Endothelial cell of umbilical vein (primary cell): ENCODE data around the gene TFF2. TPM values are rescaled to one million over a fixed set of nuclear protein-coding genes. Genes with fewer than 3 reads are reported as not detected.

Experiments
- BruUV-seq: library from RNA; stranded (reverse); fragments of 400-500 nt; replicated peaks from 2 replicates; lab custom pipeline; 2021; lab: Mats Ljungman, UMichigan
- CTCF ChIA-PET: fragments of 300-600, 350-600 bp; sonication (Branson Sonifier 250); formaldehyde crosslinking; loops from one replicate; lab custom pipeline; 2021; ENCODE audit warnings: antibody characterized with exemption, inconsistent platforms; lab: Charles Lee
- POLR2A ChIA-PET: fragments of 300-600, 350-600 bp; sonication (Branson Sonifier 250); formaldehyde crosslinking; loops from one replicate; lab custom pipeline; 2021; ENCODE audit warnings: antibody characterized with exemption, inconsistent platforms; lab: Charles Lee
- DNase-seq: peaks from one replicate; pipeline ENCODE4 v3.0.0-alpha.2; 2011; ENCODE audit warnings: low read depth, low spot score
- FAIRE-seq: peaks from 2 replicates; lab custom pipeline; 2011; peaks lifted over from hg19 to GRCh38; lab: Jason Lieb, UNC
- H2AFZ ChIP-seq: 2 replicates; pipeline ENCODE4 v1.6.0; 2012; ENCODE audit warnings: low read depth, low read length, control low read depth, inconsistent platforms
- H3K27ac ChIP-seq: 2 replicates; pipeline ENCODE4 v1.5.1; 2011; ENCODE audit warnings: low read depth, mild to moderate bottlenecking, control low read depth, low read length, moderate library complexity; ENCODE audit not compliant: insufficient read depth
- H3K27me3 ChIP-seq, 2 experiments: 2 replicates each; pipeline versions ENCODE4 v1.6.0 to v1.6.1; 2011; ENCODE audit warnings: low read length in 2 of 2, mixed read lengths in 1 of 2; ENCODE audit not compliant: control insufficient read depth in 2 of 2, insufficient read depth in 2 of 2
- H3K36me3 ChIP-seq, 2 experiments: 2 replicates in 1 of 2; 3 replicates in 1 of 2; pipeline ENCODE4 v1.5.1; 2011; ENCODE audit warnings: low read length in 2 of 2, mild to moderate bottlenecking in 1 of 2, moderate library complexity in 1 of 2; ENCODE audit not compliant: control insufficient read depth in 2 of 2, insufficient read depth in 2 of 2; ENCODE audit errors: extremely low read depth in 1 of 2
- H3K4me1 ChIP-seq: 3 replicates; pipeline ENCODE4 v1.5.1; 2011; ENCODE audit warnings: mild to moderate bottlenecking, low read length; ENCODE audit not compliant: control insufficient read depth, insufficient read depth; ENCODE audit errors: extremely low read depth
- H3K4me2 ChIP-seq: 2 replicates; pipeline ENCODE4 v1.6.1; 2011; ENCODE audit warnings: low read length, control low read depth, mixed read lengths; ENCODE audit not compliant: insufficient read depth
- H3K4me3 ChIP-seq, 3 experiments: fragments of 200-600 bp in 1 of 3; sonication (generic), shearing (Covaris generic) in 1 of 3; replicated peaks in 1 of 3; 2 replicates each; pipeline ENCODE4 v1.5.1; 2011 to 2016; ENCODE audit warnings: control low read depth in 3 of 3, low read length in 3 of 3, mild to moderate bottlenecking in 2 of 3, inconsistent platforms in 1 of 3, low read depth in 1 of 3, moderate library complexity in 1 of 3; ENCODE audit not compliant: insufficient read depth in 1 of 3
- H3K79me2 ChIP-seq: 2 replicates; pipeline ENCODE4 v1.6.0; 2012; ENCODE audit warnings: low read length, inconsistent platforms; ENCODE audit not compliant: control insufficient read depth, insufficient read depth
- H3K9ac ChIP-seq: replicated peaks from 2 replicates; pipeline ENCODE3; 2011; ENCODE audit warnings: low read length, control low read depth; ENCODE audit not compliant: insufficient read depth; ENCODE audit errors: extremely low read depth
- H3K9me1 ChIP-seq: replicated peaks from 3 replicates; pipeline ENCODE4 v1.6.0; 2011; ENCODE audit warnings: mild to moderate bottlenecking, low read length; ENCODE audit not compliant: control insufficient read depth, insufficient read depth; ENCODE audit errors: extremely low read depth
- H3K9me3 ChIP-seq: replicated peaks from 2 replicates; pipeline ENCODE4 v1.5.1; 2012; ENCODE audit warnings: low read length, inconsistent platforms; ENCODE audit not compliant: control insufficient read depth, insufficient read depth
- H4K20me1 ChIP-seq: replicated peaks from 2 replicates; pipeline ENCODE3; 2011; ENCODE audit warnings: mild to moderate bottlenecking, low read length; ENCODE audit not compliant: control insufficient read depth, insufficient read depth; ENCODE audit errors: extremely low read depth
- EZH2 ChIP-seq: IDR thresholded peaks from 2 replicates; pipeline ENCODE4 v1.6.1; 2012; ENCODE audit warnings: borderline replicate concordance, low read depth, mild to moderate bottlenecking, moderate library complexity, low read length, inconsistent platforms; ENCODE audit not compliant: severe bottlenecking
- FOS ChIP-seq: IDR thresholded peaks from 2 replicates; pipeline ENCODE4 v1.6.1; 2011; ENCODE audit warnings: mild to moderate bottlenecking, low read length, moderate library complexity, borderline replicate concordance; ENCODE audit not compliant: insufficient read depth
- GATA2 ChIP-seq: IDR thresholded peaks from 2 replicates; pipeline ENCODE4 v1.7.0; 2011; ENCODE audit warnings: low read depth, mild to moderate bottlenecking, moderate library complexity, mixed read lengths, low read length; ENCODE audit not compliant: insufficient read length, insufficient read depth
- JUN ChIP-seq: IDR thresholded peaks from 2 replicates; pipeline ENCODE4 v1.6.1; 2011; ENCODE audit warnings: borderline replicate concordance, low read depth; ENCODE audit not compliant: insufficient read length, insufficient read depth
- MYC ChIP-seq: IDR thresholded peaks from one replicate; pipeline ENCODE4 v1.6.1; 2011; ENCODE audit warnings: mild to moderate bottlenecking, low read depth, low read length
- POLR2A ChIP-seq: IDR thresholded peaks from 2 replicates; pipeline ENCODE4 v1.6.1; 2012; ENCODE audit warnings: low read depth, mild to moderate bottlenecking, control low read depth, low read length
- POLR2AphosphoS5 ChIP-seq: IDR thresholded peaks from 2 replicates; pipeline ENCODE4 v1.6.1; 2012; ENCODE audit warnings: low read depth, mild to moderate bottlenecking, control low read depth, low read length, moderate library complexity; ENCODE audit not compliant: insufficient read depth
- dilution Hi-C: fragments of 300-500 bp; cut with MboI; formaldehyde crosslinking; loops from one replicate; pipeline ENCODE4 v1.15.0; 2019; ENCODE audit warnings: low sequenced_read_pairs; ENCODE audit not compliant: extremely low pct_ligation_motif_present
- intact Hi-C: fragments of 100-400 bp; cut with micrococcal nuclease; formaldehyde crosslinking; loops from one replicate; pipeline ENCODE4 v1.10.0; 2022
- polyA plus RNA-seq, 4 experiments: library from polyadenylated mRNA; depleted of rRNA in 3 of 4; stranded (reverse) in 3 of 4; unstranded in 1 of 4; fragments of >200 nt; gene quantifications; 2 replicates each; pipeline versions ENCODE4 v1.2.1 to v1.2.3, GENCODE V29; 2011 to 2012; ENCODE audit warnings: missing spikeins in 1 of 4
- total RNA-seq: library from RNA; stranded (reverse); gene quantifications from 2 replicates; pipeline ENCODE4 v1.2.3, GENCODE V29; 2021
- TF ChIP-seq, protein P1 (sequence below), 2 donors: IDR thresholded peaks; 1 replicate in 1 of 2; 2 replicates in 1 of 2; pipeline ENCODE4 v1.5.1; 2011; ENCODE audit warnings: low read length in 2 of 2, mild to moderate bottlenecking in 2 of 2, moderate library complexity in 2 of 2, control low read depth in 1 of 2, inconsistent platforms in 1 of 2, low read depth in 1 of 2; ENCODE audit not compliant: insufficient read depth in 1 of 2; ENCODE audit errors: extremely low read depth in 1 of 2

Gene TFF2
- total and polyA plus RNA-seq, 2 donors (not counting 3 experiments of a cell fraction or from before 2014, with no cell fraction given), result not detected

GRCh38 chr21:42296501-42296900 is 54.3 kb downstream of the TFF2 start:
- intact Hi-C loops, result no loop called here
- ChIA-PET CTCF (interaction anchor here (1.6 to 3.0 kb wide), 4 partner anchors 14 to 151 kb away, joined by 3 to 22 read pairs (median 8); no protein-coding TSS in a partner anchor), POLR2A (no interaction called here)
- FAIRE-seq, result no peak
- BruUV-seq, result no TSS peak
- H3K27me3 ChIP-seq, result no peaks in the 10 kb centered on the region
- no peak overlapping the region for H3K9ac ChIP-seq
- no peaks in the 10 kb centered on the region for H4K20me1 ChIP-seq
- dilution Hi-C loops, result no loop called here
- no peak overlapping the region for H3K4me2 ChIP-seq
- H3K9me1 ChIP-seq, result no peaks in the 10 kb centered on the region
- no peak for DNase-seq
- TF ChIP-seq MYC (no peak), FOS (no peak), POLR2AphosphoS5 (no peak), POLR2A (no peak), GATA2 (no peak), JUN (no peak), EZH2 (no peak)
- TF ChIP-seq, protein P1, sequence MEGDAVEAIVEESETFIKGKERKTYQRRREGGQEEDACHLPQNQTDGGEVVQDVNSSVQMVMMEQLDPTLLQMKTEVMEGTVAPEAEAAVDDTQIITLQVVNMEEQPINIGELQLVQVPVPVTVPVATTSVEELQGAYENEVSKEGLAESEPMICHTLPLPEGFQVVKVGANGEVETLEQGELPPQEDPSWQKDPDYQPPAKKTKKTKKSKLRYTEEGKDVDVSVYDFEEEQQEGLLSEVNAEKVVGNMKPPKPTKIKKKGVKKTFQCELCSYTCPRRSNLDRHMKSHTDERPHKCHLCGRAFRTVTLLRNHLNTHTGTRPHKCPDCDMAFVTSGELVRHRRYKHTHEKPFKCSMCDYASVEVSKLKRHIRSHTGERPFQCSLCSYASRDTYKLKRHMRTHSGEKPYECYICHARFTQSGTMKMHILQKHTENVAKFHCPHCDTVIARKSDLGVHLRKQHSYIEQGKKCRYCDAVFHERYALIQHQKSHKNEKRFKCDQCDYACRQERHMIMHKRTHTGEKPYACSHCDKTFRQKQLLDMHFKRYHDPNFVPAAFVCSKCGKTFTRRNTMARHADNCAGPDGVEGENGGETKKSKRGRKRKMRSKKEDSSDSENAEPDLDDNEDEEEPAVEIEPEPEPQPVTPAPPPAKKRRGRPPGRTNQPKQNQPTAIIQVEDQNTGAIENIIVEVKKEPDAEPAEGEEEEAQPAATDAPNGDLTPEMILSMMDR (IDR thresholded peaks at IDR 0.05; ENCODE audit: extremely low read depth in 1 of 2, insufficient read depth in 1 of 2, low read depth in 1 of 2, low read length in 2 of 2), result no peak
- H3K36me3 ChIP-seq, result no peaks in the 10 kb centered on the region
- H3K9me3 ChIP-seq, result no peaks in the 10 kb centered on the region
- H3K27ac ChIP-seq, result no peak overlapping the region
- no peak overlapping the region for H2AFZ ChIP-seq
- H3K4me1 ChIP-seq, result peaks cover 3% of the 10 kb centered on the region
- no peak overlapping the region for H3K4me3 ChIP-seq
- H3K79me2 ChIP-seq, result no peaks in the 10 kb centered on the region

Other genes starting within 250 kb of the TFF2 start
- gene ABCG1, start 131.9 kb downstream of the TFF2 start, total RNA-seq, result 19.6 and 21.2 TPM in 2 replicates
- gene ABCG1, start 131.9 kb downstream of the TFF2 start, polyA plus RNA-seq, result 6.7 and 8.4 TPM in 2 replicates
- gene TFF3, start 35.6 kb downstream of the TFF2 start, total RNA-seq, result 0.93 and 1.9 TPM in 2 replicates
- gene TFF3, start 35.6 kb downstream of the TFF2 start, polyA plus RNA-seq, result 1.8 TPM in 2 replicates
- not detected in 2 replicates for gene TFF1, start 15.5 kb upstream of the TFF2 start, total RNA-seq
- not detected in 2 replicates for gene TFF1, start 15.5 kb upstream of the TFF2 start, polyA plus RNA-seq
- not detected in 2 replicates for gene TMPRSS3, start 45.1 kb upstream of the TFF2 start, total RNA-seq
- gene TMPRSS3, start 45.1 kb upstream of the TFF2 start, polyA plus RNA-seq, result not detected in 2 replicates
- gene UBASH3A, start 52.9 kb upstream of the TFF2 start, total RNA-seq, result not detected in 2 replicates
- gene UBASH3A, start 52.9 kb upstream of the TFF2 start, polyA plus RNA-seq, result not detected in 2 replicates
- not detected in 2 replicates for gene RSPH1, start 145.2 kb upstream of the TFF2 start, total RNA-seq
- gene RSPH1, start 145.2 kb upstream of the TFF2 start, polyA plus RNA-seq, result 0.08 TPM in 1 of 2 replicates, not detected in the other
- 7.6 and 11.2 TPM in 2 replicates for gene SLC37A1, start 162.9 kb upstream of the TFF2 start, total RNA-seq
- 4.6 and 4.7 TPM in 2 replicates for gene SLC37A1, start 162.9 kb upstream of the TFF2 start, polyA plus RNA-seq